DND-41 (cell line): ENCODE data around the gene TRIM9.

ENCODE experiments used
- ATAC-seq: fragments of 200-7000 bp; cut with Tn5 transposase; 3 replicates; pipeline ENCODE4 v1.9.1; 2021; ENCODE audit warnings: low read depth; ENCODE audit not compliant: insufficient read depth
- DNase-seq: peaks from one replicate; pipeline ENCODE4 v3.0.0-alpha.2; 2020
- H2AFZ ChIP-seq: 2 replicates; pipeline ENCODE4 v1.6.0; 2012; ENCODE audit warnings: low read depth, low read length
- H3K27ac ChIP-seq: 2 replicates; pipeline ENCODE4 v1.5.1; 2012; ENCODE audit warnings: low read length, inconsistent platforms
- H3K27me3 ChIP-seq: fragments of 200-600 bp; sonication (generic); 2 replicates; pipeline ENCODE4 v1.6.0; 2012; ENCODE audit warnings: low read length, mild to moderate bottlenecking, inconsistent platforms; ENCODE audit not compliant: insufficient read depth, poor library complexity
- H3K36me3 ChIP-seq: 2 replicates; pipeline ENCODE4 v1.5.1; 2012; ENCODE audit warnings: low read length, inconsistent platforms; ENCODE audit not compliant: insufficient read depth
- H3K4me1 ChIP-seq: 2 replicates; pipeline ENCODE4 v1.5.1; 2012; ENCODE audit warnings: mild to moderate bottlenecking, low read length; ENCODE audit not compliant: insufficient read depth
- H3K4me2 ChIP-seq: 2 replicates; pipeline ENCODE4 v1.6.0; 2012; ENCODE audit warnings: mild to moderate bottlenecking, moderate library complexity, low read length, inconsistent platforms; ENCODE audit not compliant: insufficient read depth
- H3K4me3 ChIP-seq, 2 experiments: fragments of 200-600 bp in 1 of 2; shearing (Covaris generic) in 1 of 2; 2 replicates each; pipeline ENCODE4 v1.5.1; 2012 to 2016; ENCODE audit warnings: inconsistent platforms in 2 of 2, low read length in 2 of 2, mild to moderate bottlenecking in 2 of 2, low read depth in 1 of 2, moderate library complexity in 1 of 2
- H3K79me2 ChIP-seq: 2 replicates; pipeline ENCODE4 v1.6.0; 2012; ENCODE audit warnings: low read length, inconsistent platforms; ENCODE audit not compliant: insufficient read depth
- H3K9ac ChIP-seq: 2 replicates; pipeline ENCODE4 v1.6.0; 2012; ENCODE audit warnings: low read depth, mild to moderate bottlenecking, inconsistent platforms, low read length, moderate library complexity
- H3K9me3 ChIP-seq: 2 replicates; pipeline ENCODE4 v1.5.1; 2012; ENCODE audit warnings: low read length, moderate library complexity, mild to moderate bottlenecking, inconsistent platforms; ENCODE audit not compliant: insufficient read depth, severe bottlenecking
- H4K20me1 ChIP-seq: 2 replicates; pipeline ENCODE4 v1.6.0; 2012; ENCODE audit warnings: low read length; ENCODE audit not compliant: insufficient read depth
- EZH2 ChIP-seq: IDR thresholded peaks from 3 replicates; pipeline ENCODE4 v1.6.1; 2012; ENCODE audit warnings: borderline replicate concordance, low read depth, mild to moderate bottlenecking, moderate library complexity, low read length, inconsistent platforms; ENCODE audit not compliant: severe bottlenecking
- TF ChIP-seq, protein P1 (sequence below): IDR thresholded peaks from 2 replicates; pipeline ENCODE4 v1.5.1; 2012; ENCODE audit warnings: borderline replicate concordance, low read length, moderate library complexity, mild to moderate bottlenecking; ENCODE audit not compliant: poor library complexity, severe bottlenecking; ENCODE audit errors: extremely low read depth

TRIM9 gene

DNA sequence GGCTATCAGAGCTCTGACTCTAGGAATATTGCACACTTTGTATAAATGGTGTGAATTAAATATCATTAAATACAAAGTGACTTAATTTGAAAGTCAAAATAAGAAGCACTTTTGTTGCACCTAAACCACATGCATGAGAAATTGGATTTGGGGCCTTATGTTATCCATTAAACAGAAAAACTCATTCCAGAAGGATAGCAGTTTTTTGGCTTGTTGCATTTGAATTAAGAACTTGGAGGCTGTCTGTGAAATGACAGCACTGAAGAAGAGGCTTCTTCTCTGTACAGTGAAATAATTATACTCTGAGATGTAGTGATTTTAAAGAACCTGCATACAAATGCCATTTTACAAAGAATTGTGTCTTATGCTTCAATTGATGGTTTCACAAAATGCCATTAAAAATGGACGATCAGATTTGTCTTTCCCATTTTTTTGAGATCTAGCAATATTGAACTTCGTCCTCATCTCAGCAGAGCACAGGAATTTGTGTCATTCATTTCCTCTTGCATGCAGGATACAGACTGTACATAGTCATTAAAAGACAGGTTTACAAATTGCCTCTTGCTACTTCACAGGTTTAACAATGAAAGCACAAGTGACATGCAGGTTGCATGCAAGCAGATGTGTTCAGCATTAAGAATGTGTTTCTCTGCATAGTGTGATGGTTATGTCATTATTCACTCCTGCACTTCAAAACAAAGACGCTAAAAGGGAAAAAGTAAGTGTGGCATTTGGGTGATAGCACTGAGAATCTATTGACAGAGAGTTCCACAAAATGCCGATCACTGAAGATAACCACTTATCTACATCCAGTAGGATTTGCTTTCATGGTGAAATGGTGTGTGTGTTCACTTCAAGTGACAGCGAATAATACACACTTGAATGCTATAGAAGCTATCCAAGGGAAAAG, 114.7 kb downstream of the TRIM9 start:
- H3K36me3 ChIP-seq: peaks cover 3% of the 10 kb centered on the region; the same call in 1 of the 2 replicates
- no peak overlapping the region for H2AFZ ChIP-seq
- H3K9me3 ChIP-seq: no peaks in the 10 kb centered on the region
- H3K27ac ChIP-seq: no peak overlapping the region
- H3K4me2 ChIP-seq: no peak overlapping the region
- no peak for DNase-seq
- no peak overlapping the region for H3K4me3 ChIP-seq
- H3K4me1 ChIP-seq: no peaks in the 10 kb centered on the region
- no peak overlapping the region for H3K9ac ChIP-seq
- no peak for ATAC-seq
- H4K20me1 ChIP-seq: no peaks in the 10 kb centered on the region
- TF ChIP-seq, protein P1, sequence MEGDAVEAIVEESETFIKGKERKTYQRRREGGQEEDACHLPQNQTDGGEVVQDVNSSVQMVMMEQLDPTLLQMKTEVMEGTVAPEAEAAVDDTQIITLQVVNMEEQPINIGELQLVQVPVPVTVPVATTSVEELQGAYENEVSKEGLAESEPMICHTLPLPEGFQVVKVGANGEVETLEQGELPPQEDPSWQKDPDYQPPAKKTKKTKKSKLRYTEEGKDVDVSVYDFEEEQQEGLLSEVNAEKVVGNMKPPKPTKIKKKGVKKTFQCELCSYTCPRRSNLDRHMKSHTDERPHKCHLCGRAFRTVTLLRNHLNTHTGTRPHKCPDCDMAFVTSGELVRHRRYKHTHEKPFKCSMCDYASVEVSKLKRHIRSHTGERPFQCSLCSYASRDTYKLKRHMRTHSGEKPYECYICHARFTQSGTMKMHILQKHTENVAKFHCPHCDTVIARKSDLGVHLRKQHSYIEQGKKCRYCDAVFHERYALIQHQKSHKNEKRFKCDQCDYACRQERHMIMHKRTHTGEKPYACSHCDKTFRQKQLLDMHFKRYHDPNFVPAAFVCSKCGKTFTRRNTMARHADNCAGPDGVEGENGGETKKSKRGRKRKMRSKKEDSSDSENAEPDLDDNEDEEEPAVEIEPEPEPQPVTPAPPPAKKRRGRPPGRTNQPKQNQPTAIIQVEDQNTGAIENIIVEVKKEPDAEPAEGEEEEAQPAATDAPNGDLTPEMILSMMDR: no peak
- TF ChIP-seq EZH2: no peak
- H3K27me3 ChIP-seq: no peaks in the 10 kb centered on the region
- H3K79me2 ChIP-seq: no peaks in the 10 kb centered on the region

DNA sequence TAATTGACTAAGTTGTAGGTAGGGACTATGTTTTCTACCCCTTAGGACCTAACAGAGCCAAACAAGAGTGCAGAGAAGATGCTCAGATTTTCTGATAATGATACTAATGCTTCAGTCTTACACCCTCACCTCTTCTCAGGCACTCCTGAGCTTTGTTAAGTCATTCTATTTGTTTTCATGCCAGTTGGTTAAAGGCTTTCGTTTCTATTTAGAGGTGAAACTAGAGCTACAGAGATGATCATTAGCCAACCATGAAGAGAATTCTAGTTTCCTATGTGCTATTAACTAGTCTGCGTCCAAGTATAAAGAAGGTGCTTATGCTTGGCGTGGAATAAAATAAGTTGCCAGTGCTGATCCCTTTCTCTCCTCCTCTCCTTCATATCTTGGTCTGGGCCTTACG, 116.0 kb downstream of the TRIM9 start:
- no peak overlapping the region for H3K27ac ChIP-seq
- no peak for TF ChIP-seq EZH2
- TF ChIP-seq, protein P1: no peak
- H4K20me1 ChIP-seq: no peaks in the 10 kb centered on the region
- peaks cover 3% of the 10 kb centered on the region; the same call in 1 of the 2 replicates for H3K36me3 ChIP-seq
- no peaks in the 10 kb centered on the region for H3K79me2 ChIP-seq
- no peak overlapping the region for H3K4me3 ChIP-seq
- no peaks in the 10 kb centered on the region for H3K9me3 ChIP-seq
- DNase-seq (no peak), ATAC-seq (no peak)
- no peak overlapping the region for H2AFZ ChIP-seq
- H3K4me1 ChIP-seq: no peaks in the 10 kb centered on the region
- H3K27me3 ChIP-seq: no peaks in the 10 kb centered on the region
- no peak overlapping the region for H3K4me2 ChIP-seq
- no peak overlapping the region for H3K9ac ChIP-seq

DNA sequence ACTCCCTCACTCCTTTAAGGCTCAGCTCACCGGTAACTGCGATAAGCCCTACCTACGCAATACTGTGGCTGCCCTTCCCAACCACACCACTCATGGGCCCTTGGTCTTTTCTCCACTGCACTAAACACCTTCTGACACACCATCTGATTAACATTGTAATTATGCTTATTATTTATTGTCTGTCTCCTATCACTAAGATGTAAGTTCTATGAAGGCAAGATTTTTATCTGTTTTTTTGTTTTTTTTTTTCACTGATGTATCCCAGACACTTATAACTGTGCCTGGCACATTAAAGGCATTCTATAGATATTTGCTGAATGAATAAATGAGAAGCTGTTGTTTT, 116.4 kb downstream of the TRIM9 start:
- no peak overlapping the region for H2AFZ ChIP-seq
- ATAC-seq (no peak), DNase-seq (no peak)
- no peaks in the 10 kb centered on the region for H3K79me2 ChIP-seq
- no peaks in the 10 kb centered on the region for H4K20me1 ChIP-seq
- H3K9me3 ChIP-seq: no peaks in the 10 kb centered on the region
- H3K36me3 ChIP-seq: peaks cover 3% of the 10 kb centered on the region; the same call in 1 of the 2 replicates
- H3K9ac ChIP-seq: no peak overlapping the region
- no peak overlapping the region for H3K4me2 ChIP-seq
- no peak overlapping the region for H3K27ac ChIP-seq
- no peaks in the 10 kb centered on the region for H3K4me1 ChIP-seq
- H3K27me3 ChIP-seq: no peaks in the 10 kb centered on the region
- no peak overlapping the region for H3K4me3 ChIP-seq
- TF ChIP-seq EZH2: no peak
- TF ChIP-seq, protein P1: no peak
